Muscle of arm (tissue), 12 donors: ENCODE results near the gene ARHGEF16. TPM values are rescaled to one million over a fixed set of nuclear protein-coding genes. Genes with fewer than 3 reads are reported as not detected.

ENCODE experiments used
- DNase-seq: peaks from one replicate; pipeline ENCODE4 v3.0.0-alpha.2; 2013
- polyA plus RNA-seq, 12 donors: library from polyadenylated mRNA; unstranded; fragments of 120-200 nt; gene quantifications; one replicate each; pipeline ENCODE4 v1.2.1, GENCODE V29; 2013; ENCODE audit not compliant: insufficient read length in 12 of 12

Gene ARHGEF16
- polyA plus RNA-seq, 12 donors = 0.21 to 11.1 (median 0.59) TPM; not detected in 1

- no peak for DNase-seq
These were observed 44.5 kb downstream of the ARHGEF16 start for GRCh38 chr1:3498986-3499385.

GRCh38 chr1:3499611-3500010, 45.1 kb downstream of the ARHGEF16 start:
- no peak for DNase-seq

- no peak for DNase-seq
These were observed 45.9 kb downstream of the ARHGEF16 start for GRCh38 chr1:3500265-3500835.

- DNase-seq = no peak
These were observed 47.0 kb downstream of the ARHGEF16 start for GRCh38 chr1:3501437-3501836.

GRCh38 chr1:3501856-3502640, 47.6 kb downstream of the ARHGEF16 start:
- DNase-seq = peak; percentile 48

- no peak for DNase-seq
These were observed 48.4 kb downstream of the ARHGEF16 start for GRCh38 chr1:3502641-3503524.

- DNase-seq = no peak
These were observed 49.0 kb downstream of the ARHGEF16 start for GRCh38 chr1:3503525-3503886.

- DNase-seq = no peak
These were observed 49.8 kb downstream of the ARHGEF16 start for GRCh38 chr1:3504151-3504821.

GRCh38 chr1:3504822-3505153, 50.3 kb downstream of the ARHGEF16 start:
- DNase-seq = no peak

- DNase-seq = no peak
These were observed 50.7 kb downstream of the ARHGEF16 start for GRCh38 chr1:3505161-3505560.

GRCh38 chr1:3506041-3506440, 51.6 kb downstream of the ARHGEF16 start:
- no peak for DNase-seq

GRCh38 chr1:3506943-3507342, 52.5 kb downstream of the ARHGEF16 start:
- DNase-seq = no peak

GRCh38 chr1:3507636-3508275, 53.3 kb downstream of the ARHGEF16 start:
- DNase-seq = no peak

- no peak for DNase-seq
These were observed 54.4 kb downstream of the ARHGEF16 start for GRCh38 chr1:3508757-3509415.

- DNase-seq = no peak
These were observed 55.3 kb downstream of the ARHGEF16 start for GRCh38 chr1:3509721-3510120.

- no peak for DNase-seq
These were observed 55.9 kb downstream of the ARHGEF16 start for GRCh38 chr1:3510136-3510955.

- DNase-seq = no peak
These were observed 56.4 kb downstream of the ARHGEF16 start for GRCh38 chr1:3510956-3511250.

GRCh38 chr1:3511306-3511705, 56.8 kb downstream of the ARHGEF16 start:
- DNase-seq = no peak

- no peak for DNase-seq
These were observed 57.4 kb downstream of the ARHGEF16 start for GRCh38 chr1:3511856-3512255.

GRCh38 chr1:3514404-3514803, 59.9 kb downstream of the ARHGEF16 start:
- DNase-seq = no peak
